Naive thymus-derived CD4-positive, alpha-beta T cell (primary cell): ENCODE data around the gene SYT9. TPM values are rescaled to one million over a fixed set of nuclear protein-coding genes. Genes with fewer than 3 reads are reported as not detected.

ENCODE experiments used
- ATAC-seq: fragments of 150-1000 bp; cut with Tn5 transposase; 2 replicates; pipeline ENCODE4 v1.10.0; 2021; ENCODE audit warnings: mild to moderate bottlenecking, moderate library complexity
- CTCF ChIA-PET: fragments of 350-600 bp; sonication (Branson Sonifier 250); formaldehyde crosslinking; loops from one replicate; lab custom pipeline; 2021; ENCODE audit warnings: antibody characterized with exemption; lab: Charles Lee
- POLR2A ChIA-PET: fragments of 350-600 bp; sonication (Branson Sonifier 250); formaldehyde crosslinking; loops from one replicate; lab custom pipeline; 2021; ENCODE audit warnings: antibody characterized with exemption, inconsistent platforms; lab: Charles Lee
- DNase-seq, 9 donors: peaks; one replicate each; pipeline versions ENCODE4 v3.0.0 to v3.0.0-alpha.2; 2020 to 2022; ENCODE audit warnings: mixed read lengths in 1 of 9
- H3K27ac ChIP-seq: one replicate; pipeline ENCODE4 v1.7.0; 2013; ENCODE audit warnings: mild to moderate bottlenecking, low read depth, low read length, moderate library complexity
- H3K27me3 ChIP-seq, 2 donors: one replicate each; pipeline ENCODE4 v1.7.0; 2013; ENCODE audit warnings: low read length in 2 of 2, mild to moderate bottlenecking in 2 of 2, moderate library complexity in 2 of 2; ENCODE audit not compliant: control insufficient read depth in 2 of 2, insufficient read depth in 2 of 2
- H3K36me3 ChIP-seq, 3 experiments: 1 replicate in 2 of 3; 2 replicates in 1 of 3; pipeline ENCODE4 v1.7.0; 2013; ENCODE audit warnings: low read length in 3 of 3, mild to moderate bottlenecking in 3 of 3, moderate library complexity in 1 of 3; ENCODE audit not compliant: insufficient read depth in 3 of 3, control insufficient read depth in 2 of 3
- H3K4me1 ChIP-seq, 2 donors: one replicate each; pipeline ENCODE4 v1.7.0; 2013; ENCODE audit warnings: low read length in 2 of 2, mild to moderate bottlenecking in 2 of 2, moderate library complexity in 1 of 2; ENCODE audit not compliant: control insufficient read depth in 2 of 2, insufficient read depth in 2 of 2
- H3K4me3 ChIP-seq: 2 replicates; pipeline ENCODE4 v1.7.0; 2013; ENCODE audit warnings: mild to moderate bottlenecking, low read length
- H3K9me3 ChIP-seq, 3 experiments: 1 replicate in 2 of 3; 2 replicates in 1 of 3; pipeline ENCODE4 v1.7.0; 2013; ENCODE audit warnings: low read length in 3 of 3; ENCODE audit not compliant: control insufficient read depth in 2 of 3
- H3K27ac Mint-ChIP-seq, 9 donors: one replicate each; pipeline ENCODE4 v1.8.0; 2020 to 2022; ENCODE audit warnings: mixed read lengths in 9 of 9, mild to moderate bottlenecking in 8 of 9, moderate library complexity in 5 of 9, inconsistent platforms in 2 of 9
- H3K27me3 Mint-ChIP-seq, 5 donors: one replicate each; pipeline ENCODE4 v1.8.0; 2021 to 2022; ENCODE audit warnings: mixed read lengths in 5 of 5, mild to moderate bottlenecking in 1 of 5
- H3K36me3 Mint-ChIP-seq, 5 donors: one replicate each; pipeline ENCODE4 v1.8.0; 2020 to 2022; ENCODE audit warnings: mixed read lengths in 5 of 5, mild to moderate bottlenecking in 3 of 5, inconsistent platforms in 1 of 5
- H3K4me1 Mint-ChIP-seq, 7 donors: one replicate each; pipeline ENCODE4 v1.8.0; 2020 to 2022; ENCODE audit warnings: mixed read lengths in 7 of 7, mild to moderate bottlenecking in 3 of 7, inconsistent platforms in 1 of 7
- H3K4me3 Mint-ChIP-seq, 10 donors: one replicate each; pipeline ENCODE4 v1.8.0; 2020 to 2022; ENCODE audit warnings: mild to moderate bottlenecking in 10 of 10, mixed read lengths in 10 of 10, moderate library complexity in 6 of 10, inconsistent platforms in 2 of 10
- H3K9me3 Mint-ChIP-seq, 11 donors: one replicate each; pipeline ENCODE4 v1.8.0; 2020 to 2022; ENCODE audit warnings: mixed read lengths in 11 of 11, mild to moderate bottlenecking in 4 of 11, inconsistent platforms in 1 of 11, moderate library complexity in 1 of 11
- intact Hi-C, 2 donors: fragments of 100-400 bp; cut with micrococcal nuclease; formaldehyde crosslinking; loops; one replicate each; pipeline ENCODE4 v1.15.1; 2023
- polyA plus RNA-seq, 2 donors: library from polyadenylated mRNA; unstranded; fragments of 300-500 nt; fragmentation: Illumina TruSeq; gene quantifications; one replicate each; pipeline ENCODE4 v1.2.3, GENCODE V29; 2021
- total RNA-seq, 6 experiments: library from RNA in 5 of 6; stranded (reverse) in 5 of 6; gene quantifications; 1 replicate in 5 of 6; 2 replicates in 1 of 6; pipeline ENCODE4 v1.2.3 and lab custom pipeline; 2021 to 2026

SYT9 gene, protein sequence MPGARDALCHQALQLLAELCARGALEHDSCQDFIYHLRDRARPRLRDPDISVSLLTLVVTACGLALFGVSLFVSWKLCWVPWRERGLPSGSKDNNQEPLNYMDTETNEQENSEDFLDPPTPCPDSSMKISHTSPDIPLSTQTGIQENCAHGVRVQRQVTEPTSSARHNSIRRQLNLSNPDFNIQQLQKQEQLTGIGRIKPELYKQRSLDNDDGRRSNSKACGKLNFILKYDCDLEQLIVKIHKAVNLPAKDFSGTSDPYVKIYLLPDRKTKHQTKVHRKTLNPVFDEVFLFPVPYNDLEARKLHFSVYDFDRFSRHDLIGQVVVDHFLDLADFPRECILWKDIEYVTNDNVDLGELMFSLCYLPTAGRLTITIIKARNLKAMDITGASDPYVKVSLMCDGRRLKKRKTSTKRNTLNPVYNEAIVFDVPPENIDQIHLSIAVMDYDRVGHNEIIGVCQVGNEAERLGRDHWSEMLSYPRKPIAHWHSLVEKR
- total RNA-seq (under 1 TPM in 1 of 5 experiments, not detected in 4; 0.10 TPM), polyA plus RNA-seq (under 1 TPM in 1 of 2 donors, not detected in 1; 0.06 TPM), total RNA-seq (lab: John Stamatoyannopoulos, UW) (not detected)

DNA sequence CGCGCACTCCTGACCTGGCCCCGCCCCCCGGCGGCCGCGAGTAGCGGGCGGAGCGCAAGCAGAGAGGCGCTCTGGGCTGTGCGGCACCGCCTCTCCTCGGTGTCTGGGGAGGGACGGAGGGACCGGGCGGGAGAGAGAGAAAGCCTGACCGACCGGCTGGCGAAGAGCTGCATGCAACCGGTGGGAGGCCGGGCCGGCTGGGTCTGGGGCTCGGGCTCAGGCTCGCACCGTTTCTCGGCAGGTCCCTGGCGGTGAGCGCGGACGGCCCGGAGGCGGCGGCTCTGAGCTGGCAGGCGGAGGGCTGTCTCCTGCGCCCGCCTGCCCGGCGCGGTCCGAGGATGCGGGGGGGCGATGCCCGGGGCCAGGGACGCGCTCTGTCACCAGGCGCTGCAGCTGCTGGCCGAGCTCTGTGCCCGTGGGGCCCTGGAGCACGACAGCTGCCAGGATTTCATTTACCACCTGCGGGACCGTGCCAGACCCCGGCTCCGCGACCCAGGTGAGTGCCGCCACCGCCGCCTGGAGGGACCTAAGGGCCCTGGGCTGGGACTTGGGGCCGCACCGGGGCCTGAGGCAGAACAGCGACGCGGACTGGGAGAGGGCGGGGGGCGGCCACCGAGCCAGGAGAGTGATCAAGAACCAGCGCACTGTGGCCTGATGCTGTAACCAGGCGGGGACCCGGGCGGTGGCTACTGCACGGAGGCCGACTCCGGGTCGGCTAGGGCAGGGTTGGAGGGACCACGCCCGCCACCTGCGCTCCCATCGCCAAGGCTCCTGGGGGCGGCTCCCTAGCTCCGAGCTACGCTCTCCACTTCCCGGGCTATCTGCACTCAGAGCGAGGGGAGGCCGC is at the start of gene SYT9:
Gene SYT9, plus strand, starts transcription at position 69 of the 847 bp plus-strand sequence. Its CDS starts 283 bp downstream, at position 352.
- Mint-ChIP-seq H3K27me3 (peaks cover 48 to 58% (median 56%) of the 10 kb centered on the region in 5 donors), H3K27ac (no peak within 1 kb of the TSS), H3K36me3 (peaks cover 0 to 4% (median 0%) of the 10 kb centered on the region in 5 donors), H3K9me3 (peaks cover 0 to 6% (median 0%) of the 10 kb centered on the region in 11 donors), H3K4me3 (peak within 1 kb of the TSS; percentile 18 to 70 (median 57)), H3K4me1 (peaks cover 0 to 10% (median 4%) of the 10 kb centered on the region in 7 donors)
- H3K36me3 ChIP-seq: no peaks in the 10 kb centered on the region
- peak in 1 of 9 donors; percentile 28 for DNase-seq
- H3K27ac ChIP-seq: no peak within 1 kb of the TSS
- peak; percentile 37 for ATAC-seq
- no peaks in the 10 kb centered on the region for H3K4me1 ChIP-seq
- H3K27me3 ChIP-seq: peaks cover 0 to 16% of the 10 kb centered on the region in 2 donors
- intact Hi-C loops: no loop called here
- ChIA-PET CTCF (no interaction called here), POLR2A (no interaction called here)
- no peak within 1 kb of the TSS for H3K4me3 ChIP-seq
- no peaks in the 10 kb centered on the region for H3K9me3 ChIP-seq

GRCh38 chr11:7202412-7202811 is 49.3 kb upstream of the SYT9 start:
- no peaks in the 10 kb centered on the region for H3K4me1 Mint-ChIP-seq
- no peaks in the 10 kb centered on the region for H3K27me3 ChIP-seq
- no peak overlapping the region for H3K27ac Mint-ChIP-seq
- DNase-seq (no peak), ATAC-seq (no peak)
- H3K9me3 ChIP-seq: no peaks in the 10 kb centered on the region
- H3K27ac ChIP-seq: no peak overlapping the region
- H3K4me3 Mint-ChIP-seq: no peak overlapping the region
- CTCF ChIA-PET: no interaction called here
- POLR2A ChIA-PET: no interaction called here
- no peaks in the 10 kb centered on the region for H3K4me1 ChIP-seq
- no peaks in the 10 kb centered on the region for H3K36me3 Mint-ChIP-seq
- H3K9me3 Mint-ChIP-seq: peaks cover 0 to 1% (median 0%) of the 10 kb centered on the region in 11 donors
- intact Hi-C loops: no loop called here
- H3K4me3 ChIP-seq: no peak overlapping the region
- H3K36me3 ChIP-seq: no peaks in the 10 kb centered on the region
- peaks cover 10 to 29% (median 19%) of the 10 kb centered on the region in 5 donors for H3K27me3 Mint-ChIP-seq

GRCh38 chr11:7204778-7205177 is 46.9 kb upstream of the SYT9 start:
- H3K27ac ChIP-seq: no peak overlapping the region
- peaks cover 10 to 31% (median 14%) of the 10 kb centered on the region in 5 donors for H3K27me3 Mint-ChIP-seq
- H3K36me3 Mint-ChIP-seq: no peaks in the 10 kb centered on the region
- H3K4me1 Mint-ChIP-seq: no peaks in the 10 kb centered on the region
- no peak overlapping the region for H3K27ac Mint-ChIP-seq
- no peaks in the 10 kb centered on the region for H3K27me3 ChIP-seq
- DNase-seq: no peak
- ChIA-PET CTCF (no interaction called here), POLR2A (no interaction called here)
- H3K9me3 Mint-ChIP-seq: peaks cover 0 to 1% (median 0%) of the 10 kb centered on the region in 11 donors
- intact Hi-C loops: no loop called here
- H3K36me3 ChIP-seq: no peaks in the 10 kb centered on the region
- no peaks in the 10 kb centered on the region for H3K9me3 ChIP-seq
- no peak overlapping the region for H3K4me3 Mint-ChIP-seq
- no peak overlapping the region for H3K4me3 ChIP-seq
- no peak for ATAC-seq
- no peaks in the 10 kb centered on the region for H3K4me1 ChIP-seq

GRCh38 chr11:7208391-7208790 is 43.3 kb upstream of the SYT9 start:
- peaks cover 7 to 40% (median 17%) of the 10 kb centered on the region in 5 donors for H3K27me3 Mint-ChIP-seq
- Histone ChIP-seq H3K36me3 (no peaks in the 10 kb centered on the region), H3K27ac (no peak overlapping the region), H3K4me3 (no peak overlapping the region), H3K9me3 (no peaks in the 10 kb centered on the region), H3K27me3 (no peaks in the 10 kb centered on the region), H3K4me1 (no peaks in the 10 kb centered on the region)
- intact Hi-C loops: no loop called here
- no peak overlapping the region for H3K27ac Mint-ChIP-seq
- peaks cover 0 to 1% (median 0%) of the 10 kb centered on the region in 11 donors for H3K9me3 Mint-ChIP-seq
- H3K36me3 Mint-ChIP-seq: no peaks in the 10 kb centered on the region
- ChIA-PET CTCF (no interaction called here), POLR2A (no interaction called here)
- no peaks in the 10 kb centered on the region for H3K4me1 Mint-ChIP-seq
- H3K4me3 Mint-ChIP-seq: no peak overlapping the region
- no peak for ATAC-seq
- DNase-seq: no peak

- ATAC-seq: no peak
- CTCF ChIA-PET: no interaction called here
- intact Hi-C loops: no loop called here
- H3K9me3 ChIP-seq: no peaks in the 10 kb centered on the region
- no peaks in the 10 kb centered on the region for H3K4me1 ChIP-seq
- H3K27me3 Mint-ChIP-seq: peaks cover 5 to 38% (median 28%) of the 10 kb centered on the region in 5 donors
- peaks cover 0 to 2% (median 0%) of the 10 kb centered on the region in 11 donors for H3K9me3 Mint-ChIP-seq
- H3K4me3 ChIP-seq: no peak overlapping the region
- H3K4me3 Mint-ChIP-seq: no peak overlapping the region
- no peaks in the 10 kb centered on the region for H3K27me3 ChIP-seq
- H3K27ac Mint-ChIP-seq: no peak overlapping the region
- no peaks in the 10 kb centered on the region for H3K4me1 Mint-ChIP-seq
- no peak overlapping the region for H3K27ac ChIP-seq
- POLR2A ChIA-PET: no interaction called here
- H3K36me3 ChIP-seq: no peaks in the 10 kb centered on the region
- no peaks in the 10 kb centered on the region for H3K36me3 Mint-ChIP-seq
- DNase-seq: no peak
Observed at GRCh38 chr11:7219491-7219890, 32.2 kb upstream of the SYT9 start.

- H3K4me3 ChIP-seq: no peak overlapping the region
- DNase-seq (no peak), ATAC-seq (no peak)
- Mint-ChIP-seq H3K4me3 (no peak overlapping the region), H3K4me1 (no peaks in the 10 kb centered on the region), H3K9me3 (peaks cover 0 to 2% (median 0%) of the 10 kb centered on the region in 11 donors), H3K27me3 (peaks cover 5 to 44% (median 26%) of the 10 kb centered on the region in 5 donors), H3K36me3 (no peaks in the 10 kb centered on the region), H3K27ac (no peak overlapping the region)
- H3K36me3 ChIP-seq: no peaks in the 10 kb centered on the region
- H3K9me3 ChIP-seq: no peaks in the 10 kb centered on the region
- no peak overlapping the region for H3K27ac ChIP-seq
- intact Hi-C loops: no loop called here
- POLR2A ChIA-PET: no interaction called here
- no peaks in the 10 kb centered on the region for H3K4me1 ChIP-seq
- H3K27me3 ChIP-seq: no peaks in the 10 kb centered on the region
- CTCF ChIA-PET: no interaction called here
Observed at GRCh38 chr11:7220636-7221035, 31.1 kb upstream of the SYT9 start.
